HG03095 (cell line): ENCODE data around the gene CDYL.

Experiments
- ATAC-seq: cut with Tn5 transposase; IDR thresholded peaks from one replicate; pipeline ENCODE4 v1.9.1; 2021; ENCODE audit warnings: moderate library complexity; ENCODE audit not compliant: unreplicated experiment

The CDYL gene

DNA sequence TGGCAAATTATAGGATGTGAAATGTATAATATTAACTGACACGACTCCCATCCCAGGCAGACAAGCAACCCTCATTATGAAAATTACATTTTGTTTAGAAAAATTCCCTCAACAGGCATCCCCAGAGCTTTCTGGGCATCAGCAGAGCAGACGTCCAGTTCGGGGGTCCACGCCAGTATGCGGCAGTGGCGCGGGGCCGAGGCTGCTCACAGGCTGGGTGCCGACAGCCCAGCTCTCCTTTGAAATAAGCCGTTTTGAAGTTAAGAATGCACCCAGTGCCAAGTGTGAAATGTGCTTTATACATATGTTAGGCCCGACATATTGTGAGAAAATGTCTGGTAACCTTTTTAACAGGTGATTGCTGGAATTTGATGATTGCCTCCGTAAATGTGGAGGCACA is 177.2 kb downstream of the CDYL start:
- ATAC-seq: no peak

DNA sequence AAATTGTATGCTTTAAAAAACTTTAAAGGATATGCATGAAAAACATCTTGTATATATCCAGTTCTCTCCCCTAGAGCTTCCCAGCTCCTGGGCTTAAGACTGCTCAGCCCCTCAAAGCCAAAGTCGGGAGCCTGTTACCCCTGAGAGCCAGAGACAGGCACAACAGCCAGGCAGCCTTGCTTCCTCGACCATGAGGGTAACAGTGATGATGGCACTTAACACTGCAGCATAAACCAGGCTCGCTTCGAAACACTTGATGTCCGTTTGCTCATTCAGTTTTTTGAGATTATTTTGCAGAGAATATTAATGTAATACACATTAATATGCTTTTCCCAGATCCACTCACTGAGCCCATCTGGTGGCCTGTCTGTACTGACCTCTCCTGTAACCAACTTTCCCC is 180.4 kb downstream of the CDYL start:
- no peak for ATAC-seq

DNA sequence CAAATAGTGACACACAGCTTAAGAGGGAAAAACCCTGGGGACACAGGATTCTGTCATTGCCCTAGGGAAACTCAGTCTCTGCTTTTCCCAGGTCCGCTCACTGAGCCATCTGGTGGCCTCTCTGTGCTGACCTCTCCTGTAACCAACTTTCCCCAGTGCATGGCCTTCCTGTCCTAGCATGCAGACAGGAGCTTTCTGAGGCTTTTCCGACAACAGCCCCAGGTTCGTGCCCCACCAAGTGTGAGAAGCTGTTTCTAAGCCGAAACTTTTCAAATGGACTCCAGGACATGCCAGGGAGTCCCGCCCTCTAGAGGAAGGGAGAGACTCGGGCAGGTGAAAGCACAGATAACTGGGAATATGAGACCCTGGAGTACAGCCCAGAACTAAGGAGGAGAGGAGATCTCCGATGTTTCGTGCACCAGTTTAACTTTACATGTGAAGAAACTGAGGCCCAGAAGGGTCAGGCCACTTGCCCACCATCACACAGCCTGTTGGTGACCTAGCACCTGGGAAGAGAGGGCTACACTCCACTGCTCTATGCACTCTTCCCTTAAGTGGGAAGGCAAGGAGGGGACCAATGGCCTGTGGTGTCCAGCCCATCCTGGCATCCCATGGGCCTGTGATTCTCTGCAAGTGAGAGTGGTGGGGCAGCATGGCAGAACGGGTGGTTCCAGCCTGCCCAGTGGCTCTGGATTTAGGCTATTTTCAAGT is 181.5 kb downstream of the CDYL start:
- no peak for ATAC-seq

DNA sequence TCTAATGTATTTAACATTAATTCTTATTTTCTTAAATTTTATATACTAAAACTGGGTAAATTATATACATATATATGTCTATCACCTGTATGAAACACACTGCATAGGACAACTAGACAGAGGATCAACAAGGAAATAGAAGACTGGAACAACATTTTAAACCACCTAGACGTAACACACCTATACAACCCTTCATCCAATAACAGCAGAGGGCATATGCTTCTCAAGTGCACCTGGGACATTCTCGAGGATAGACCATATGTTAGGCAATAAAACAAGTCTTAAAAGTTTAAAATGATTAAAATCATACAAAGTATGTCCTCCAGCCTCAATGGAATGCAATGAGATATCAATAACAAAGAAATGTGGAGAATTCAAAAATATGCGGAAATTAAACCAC is 182.4 kb downstream of the CDYL start:
- no peak for ATAC-seq

DNA sequence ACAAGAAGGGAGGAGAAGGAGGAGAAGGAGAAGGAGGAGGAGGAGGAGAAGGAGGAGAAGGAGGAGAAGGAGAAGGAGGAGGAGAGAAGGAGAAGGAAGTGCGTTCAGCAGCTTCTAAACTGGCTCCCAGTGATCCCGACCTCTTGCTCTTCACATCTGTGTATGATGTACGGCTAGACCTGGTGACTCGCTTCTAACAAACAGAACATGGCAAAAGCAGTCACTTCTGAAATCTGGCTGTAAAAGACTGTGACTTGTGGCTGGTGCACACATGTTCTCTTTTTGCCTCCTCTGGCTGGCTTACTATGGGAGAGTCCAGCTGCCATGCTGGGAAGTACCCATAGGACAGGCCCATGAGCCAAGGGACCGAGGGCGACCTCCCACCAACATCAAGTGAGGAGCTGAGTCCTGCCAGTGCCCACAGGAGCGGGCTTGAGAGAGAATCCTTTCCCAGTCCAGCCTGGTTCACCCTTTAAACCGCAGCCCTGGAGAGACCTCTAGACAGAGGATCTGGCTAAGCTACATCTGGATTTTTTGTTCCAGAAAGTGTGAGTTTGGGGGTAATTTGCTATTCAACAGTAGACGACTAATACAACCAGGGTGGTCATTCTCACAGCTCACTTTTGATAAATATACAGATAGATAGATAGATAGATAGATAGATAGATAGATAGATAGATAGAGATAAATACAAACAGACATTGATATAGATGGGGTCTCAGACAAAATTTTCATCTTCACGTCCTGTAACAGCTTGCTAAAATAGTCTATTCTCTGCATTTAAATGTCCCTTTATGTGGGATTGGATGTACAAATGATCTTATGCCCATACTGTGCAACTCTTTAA is 185.3 kb downstream of the CDYL start:
- no peak for ATAC-seq

DNA sequence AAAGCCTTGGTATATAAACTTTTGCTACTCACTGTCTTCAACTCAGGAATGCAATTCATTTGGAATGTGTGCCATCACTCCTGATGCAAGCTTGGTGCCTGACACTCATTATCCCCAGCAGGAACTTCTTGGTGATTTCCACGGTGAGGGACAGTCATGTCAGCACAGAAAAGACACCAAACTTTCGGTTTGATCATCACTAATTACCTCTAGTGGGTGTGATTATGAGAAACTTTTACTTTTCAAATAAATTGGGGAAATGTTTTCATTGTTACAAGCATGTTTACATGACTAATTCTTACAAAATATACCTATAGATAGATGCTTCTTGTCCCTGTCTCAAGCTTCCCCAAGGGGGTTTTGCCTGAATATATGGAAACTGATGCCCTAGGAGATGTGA is 186.7 kb downstream of the CDYL start:
- ATAC-seq: no peak

DNA sequence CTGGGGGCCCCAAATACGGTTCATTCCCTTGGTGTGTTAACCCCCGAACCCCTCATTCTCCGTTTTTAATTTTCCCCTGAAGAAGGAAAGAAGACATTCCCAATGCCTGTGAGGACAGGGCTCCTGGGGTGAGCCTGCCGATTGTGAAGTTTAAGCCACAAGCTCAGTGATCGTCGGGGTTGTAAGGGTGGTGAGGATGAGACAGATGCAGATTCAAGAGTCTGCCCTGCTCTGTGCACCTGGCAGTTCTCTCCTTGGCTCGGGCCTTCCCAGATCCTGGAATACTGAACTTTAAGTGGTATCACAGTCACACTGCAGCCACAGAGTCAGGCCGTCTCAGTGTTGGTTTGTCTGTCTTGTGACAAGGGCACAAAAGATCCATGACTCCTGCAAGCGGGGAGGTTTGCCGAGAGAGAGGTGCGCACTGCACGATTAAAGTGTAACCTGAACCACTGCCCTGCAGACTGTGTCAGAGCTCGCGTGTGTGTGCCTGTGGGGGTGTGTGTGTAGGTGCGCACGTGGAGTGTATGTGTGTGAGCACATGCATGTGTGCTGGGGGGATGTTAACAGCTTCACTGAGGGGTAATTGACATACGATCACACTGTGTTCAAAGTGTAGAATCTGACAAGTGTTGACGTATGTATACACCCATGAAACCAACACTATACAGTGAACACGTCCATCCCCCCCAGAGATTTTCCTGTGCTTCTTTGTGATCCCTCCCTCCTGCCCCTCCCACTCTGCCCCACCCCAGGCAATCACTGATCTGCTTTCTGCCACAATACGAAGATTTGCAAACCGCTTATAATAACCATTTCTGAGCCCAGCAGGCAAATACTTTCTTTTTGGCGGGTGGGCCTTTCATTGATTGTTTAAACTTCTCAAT is 188.7 kb downstream of the CDYL start:
- ATAC-seq: no peak

DNA sequence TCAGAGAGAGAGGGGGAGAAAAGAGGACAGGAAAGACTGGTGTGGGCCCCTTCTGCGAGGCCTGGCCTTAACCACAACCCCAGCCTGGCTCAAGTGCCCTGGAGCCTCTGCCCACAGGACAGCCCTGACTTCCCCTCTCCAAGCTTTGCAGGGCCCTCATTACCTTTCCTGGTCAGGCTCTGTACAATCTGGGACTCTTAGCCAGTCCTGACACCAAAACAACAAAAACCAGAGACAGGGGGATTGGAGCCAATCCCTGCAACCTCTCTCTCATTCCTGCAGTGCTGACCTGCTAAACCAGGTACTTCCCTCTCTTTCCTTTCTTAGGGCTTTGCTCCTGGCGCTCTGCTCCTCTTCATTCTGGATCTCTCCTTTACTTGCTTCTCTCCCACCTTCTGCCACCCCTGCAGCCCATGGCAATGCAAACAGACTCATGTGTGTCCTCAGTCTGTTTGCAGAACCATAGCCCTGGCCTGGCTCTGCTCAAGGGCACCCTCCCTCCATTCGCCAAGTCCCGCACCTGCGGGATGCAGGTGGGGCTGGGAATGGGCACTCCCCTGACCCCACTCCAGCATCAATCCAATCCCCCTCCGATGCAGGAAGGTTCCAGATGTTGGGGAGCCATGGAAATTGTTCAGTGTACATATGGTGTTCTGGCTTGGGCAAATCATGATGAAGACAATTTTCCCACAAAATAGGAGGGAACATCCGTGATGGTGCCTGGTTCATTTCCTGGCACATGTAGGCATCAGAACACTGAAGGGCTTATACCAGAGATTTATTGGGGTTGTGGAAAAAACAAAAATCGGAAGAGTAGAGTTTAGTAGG is 189.6 kb downstream of the CDYL start:
- no peak for ATAC-seq

DNA sequence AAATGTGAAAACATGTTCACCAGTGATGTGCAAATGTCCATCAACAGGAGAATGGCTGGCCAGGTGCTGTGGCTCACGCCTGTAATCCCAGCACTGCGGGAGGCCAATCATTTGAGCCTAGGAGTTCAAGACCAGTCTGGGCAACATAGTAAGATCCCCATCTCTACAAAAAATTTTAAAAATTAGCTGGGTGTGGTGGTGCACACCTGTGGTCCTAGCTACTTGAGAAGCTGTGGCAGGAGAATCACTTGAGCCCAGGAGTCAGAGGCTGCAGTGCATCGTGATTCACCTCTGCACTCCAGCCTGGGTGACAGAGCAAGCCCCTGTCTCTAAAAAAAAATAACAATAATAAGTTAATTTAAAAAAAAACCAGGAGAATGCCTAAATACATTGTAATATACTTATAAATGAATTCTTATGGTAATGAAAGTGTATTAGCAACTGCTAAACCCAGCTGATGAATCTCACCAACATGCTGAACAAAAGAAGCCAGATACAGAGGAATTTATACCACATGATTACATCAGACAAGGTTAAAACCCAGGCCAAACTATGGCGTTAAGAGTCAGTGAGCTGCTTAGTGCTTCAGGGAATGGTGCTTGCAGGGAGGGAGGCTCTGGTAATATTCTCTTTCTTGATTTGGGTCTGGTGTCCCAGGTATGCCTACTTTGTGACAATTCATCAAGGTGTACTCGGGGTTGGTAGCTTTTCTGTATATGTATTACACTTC is 191.3 kb downstream of the CDYL start:
- no peak for ATAC-seq

DNA sequence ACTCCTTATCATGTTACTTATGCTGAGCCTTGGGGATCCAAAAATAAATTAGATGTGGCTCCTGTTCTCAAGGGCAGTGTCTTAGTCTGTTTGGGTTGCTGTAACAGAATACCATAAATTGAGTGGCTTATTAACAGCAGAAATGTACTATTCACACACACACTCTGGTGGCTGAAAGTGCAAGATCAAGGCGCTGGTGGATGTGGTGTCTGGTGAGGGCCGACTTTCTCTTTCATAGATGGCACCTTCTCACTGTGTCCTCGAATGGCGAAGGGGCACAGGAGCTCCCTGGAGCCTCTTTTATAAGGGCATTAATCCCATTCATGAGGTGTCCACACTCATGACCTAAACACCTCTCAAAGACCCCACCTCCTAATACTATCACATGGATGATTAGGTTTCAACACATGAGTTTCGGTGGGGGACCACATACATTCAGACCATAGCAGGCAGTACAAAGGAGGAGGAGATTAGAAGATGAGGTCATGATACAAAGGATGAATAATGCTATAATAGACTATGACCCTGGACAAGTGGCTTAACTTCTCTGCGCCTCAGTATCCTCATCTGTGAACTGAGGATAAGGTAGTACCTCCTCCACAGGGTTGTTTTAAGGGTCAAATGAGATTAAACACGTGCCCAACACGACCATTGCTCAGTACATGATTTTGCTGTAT is 193.5 kb downstream of the CDYL start:
- ATAC-seq: no peak

DNA sequence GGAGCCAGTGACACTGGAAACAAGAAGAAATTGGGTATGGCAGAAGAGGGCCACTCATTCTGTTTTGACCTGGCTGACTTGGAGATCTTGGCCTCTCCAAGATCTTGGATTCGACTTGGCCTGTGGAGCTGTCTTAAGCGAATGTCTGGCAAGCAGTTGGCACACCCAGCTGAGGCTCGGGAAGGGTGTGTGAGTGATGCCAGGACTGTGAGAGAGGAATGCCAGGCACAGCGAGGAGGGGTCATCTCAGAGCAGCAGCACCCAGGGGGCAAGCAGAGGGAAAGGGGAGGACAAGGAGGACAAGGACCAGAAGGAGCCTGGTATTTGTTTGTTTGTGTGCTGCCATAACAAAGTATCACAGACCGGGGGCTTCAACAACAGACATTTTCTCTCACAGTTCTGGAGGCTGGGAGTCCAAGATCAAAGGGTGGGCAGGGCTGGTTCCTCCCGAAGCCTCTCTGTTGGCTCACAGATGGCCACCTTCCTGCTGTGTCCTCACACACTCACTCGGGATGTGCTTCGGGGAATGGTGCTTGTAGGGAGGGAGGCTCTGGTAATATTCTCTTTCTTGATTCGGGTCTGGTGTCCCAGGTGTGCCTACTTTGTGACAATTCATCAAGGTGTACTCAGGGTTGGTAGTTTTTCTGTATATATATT is 194.7 kb downstream of the CDYL start:
- no peak for ATAC-seq

DNA sequence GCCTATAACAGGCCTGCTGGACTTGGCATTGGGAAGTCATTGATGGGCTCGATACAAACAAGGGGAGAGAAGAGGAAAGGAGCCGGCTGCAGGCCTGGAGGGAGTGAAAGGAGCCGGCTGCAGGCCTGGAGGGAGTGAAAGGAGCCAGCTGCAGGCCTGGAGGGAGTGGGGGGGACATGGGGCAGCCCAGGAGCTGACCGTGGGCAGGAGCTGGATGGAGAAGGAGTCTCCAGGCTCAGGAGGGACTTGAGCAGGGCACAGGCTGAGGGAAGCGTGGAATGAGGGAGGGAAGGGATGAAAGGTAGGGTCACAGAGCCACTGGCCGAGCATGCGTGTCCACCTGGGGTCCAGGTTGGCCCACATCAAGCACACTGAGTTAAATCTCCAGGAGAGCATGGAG is 195.6 kb downstream of the CDYL start:
- no peak for ATAC-seq

DNA sequence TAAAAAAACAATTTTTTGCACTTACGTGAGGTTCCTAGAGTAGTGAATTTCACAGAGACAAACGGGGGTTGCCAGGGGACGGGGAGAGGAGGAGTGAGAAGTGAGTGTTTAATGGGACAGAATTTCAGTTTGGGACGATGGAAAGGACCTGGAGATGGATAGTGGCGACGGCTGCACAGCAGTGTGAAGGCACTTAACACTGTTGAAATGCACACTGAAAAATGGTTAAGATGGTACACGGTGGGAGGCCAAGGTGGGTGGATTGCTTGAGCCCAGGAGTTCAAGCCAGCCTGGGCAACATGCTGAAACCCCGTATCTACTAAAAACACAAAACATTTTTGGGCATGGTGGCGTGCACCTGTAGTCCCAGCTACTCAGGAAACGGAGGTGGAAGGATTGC is 196.2 kb downstream of the CDYL start:
- ATAC-seq: no peak

DNA sequence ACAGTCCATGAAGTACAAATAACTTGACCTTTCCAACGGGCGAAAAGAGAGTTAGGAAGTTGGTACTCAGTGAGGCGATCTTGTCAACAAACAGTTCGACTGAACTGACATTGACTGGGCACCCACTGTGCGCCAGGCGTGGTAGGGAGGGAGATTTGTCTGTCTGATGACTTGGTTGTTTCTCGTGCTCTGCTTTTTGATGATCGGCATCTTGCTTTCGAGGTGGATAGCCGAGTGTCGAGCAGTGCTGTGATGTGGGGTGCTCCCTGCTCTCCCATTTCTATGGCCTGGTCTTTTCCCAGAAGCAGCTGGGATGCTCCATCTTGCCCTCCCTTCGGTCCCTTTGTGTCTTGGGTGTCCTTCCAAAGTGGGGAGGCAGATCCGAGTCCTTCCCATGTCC is 197.2 kb downstream of the CDYL start:
- no peak for ATAC-seq

DNA sequence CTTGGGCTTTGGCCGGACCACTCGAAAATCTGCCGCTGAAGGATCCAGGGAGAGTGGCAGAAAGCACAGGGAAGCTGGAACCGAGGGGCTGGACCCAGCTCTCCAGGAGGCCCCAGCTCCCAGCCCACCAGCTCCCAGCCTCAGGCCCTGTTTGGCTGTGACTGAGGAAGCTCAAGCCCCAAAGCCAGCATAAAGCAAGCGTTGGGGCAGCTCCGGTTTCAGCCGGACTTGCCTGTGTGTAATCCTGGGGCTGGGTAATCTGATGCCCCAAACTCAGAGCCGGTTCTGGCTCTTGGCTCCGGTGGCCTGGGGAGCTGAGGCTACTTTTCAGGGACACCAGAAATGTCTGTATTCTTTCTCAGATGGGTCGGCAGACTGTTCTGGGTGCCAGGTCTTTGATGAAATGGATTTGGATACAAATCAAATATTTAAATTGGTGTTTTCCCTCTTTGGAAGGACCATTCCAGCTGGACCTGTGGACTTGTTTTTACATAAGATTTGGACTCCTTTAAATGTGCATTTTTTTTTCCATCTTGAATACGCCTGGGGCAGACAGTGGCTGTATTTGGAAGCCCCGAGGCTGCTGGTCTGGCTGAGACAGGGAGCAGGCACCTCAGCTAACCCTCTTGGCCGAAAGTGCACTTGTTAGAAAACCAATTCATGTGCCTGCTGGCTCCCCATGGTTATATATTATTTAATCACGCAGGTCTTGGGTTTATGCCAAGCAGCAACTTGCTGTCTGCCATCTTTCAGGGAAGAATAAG is 198.0 kb downstream of the CDYL start:
- ATAC-seq: no peak

DNA sequence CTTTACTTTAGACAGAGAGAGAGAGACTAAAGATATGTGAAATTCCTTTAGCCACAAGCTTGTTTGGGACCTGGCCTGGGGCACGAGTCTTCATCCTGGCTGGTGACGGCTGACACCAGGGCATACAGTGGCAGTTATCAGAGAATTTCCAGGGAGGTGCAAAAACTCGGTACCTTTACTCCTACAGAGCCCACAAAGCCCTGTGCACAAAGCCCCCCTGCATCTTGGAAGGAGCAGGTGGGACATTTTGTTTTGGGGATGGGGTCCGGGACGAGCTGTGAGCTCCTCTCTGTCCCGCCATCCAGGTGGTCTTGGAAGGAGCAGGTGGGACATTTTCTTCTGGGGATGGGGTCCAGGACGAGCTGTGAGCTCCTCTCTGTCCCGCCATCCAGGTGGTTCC is 198.8 kb downstream of the CDYL start:
- no peak for ATAC-seq

DNA sequence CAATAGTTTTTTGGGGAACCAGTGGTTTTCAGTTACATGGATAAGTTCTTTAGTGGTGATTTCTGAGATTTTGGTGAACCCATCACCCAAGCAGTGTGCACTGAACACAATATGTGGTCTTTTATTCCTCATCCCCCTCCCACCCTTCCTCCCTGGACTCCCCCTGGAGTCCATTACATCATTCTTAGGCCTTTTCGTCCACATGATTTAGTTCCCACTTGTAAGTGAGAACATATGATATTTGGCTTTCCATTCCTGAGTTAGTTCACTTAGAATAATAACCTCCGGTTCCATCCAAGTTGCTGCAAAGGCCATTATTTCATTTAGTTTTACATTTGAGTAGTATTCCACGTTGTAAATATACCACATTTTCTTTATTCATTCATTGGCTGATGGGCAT is 199.3 kb downstream of the CDYL start:
- no peak for ATAC-seq

DNA sequence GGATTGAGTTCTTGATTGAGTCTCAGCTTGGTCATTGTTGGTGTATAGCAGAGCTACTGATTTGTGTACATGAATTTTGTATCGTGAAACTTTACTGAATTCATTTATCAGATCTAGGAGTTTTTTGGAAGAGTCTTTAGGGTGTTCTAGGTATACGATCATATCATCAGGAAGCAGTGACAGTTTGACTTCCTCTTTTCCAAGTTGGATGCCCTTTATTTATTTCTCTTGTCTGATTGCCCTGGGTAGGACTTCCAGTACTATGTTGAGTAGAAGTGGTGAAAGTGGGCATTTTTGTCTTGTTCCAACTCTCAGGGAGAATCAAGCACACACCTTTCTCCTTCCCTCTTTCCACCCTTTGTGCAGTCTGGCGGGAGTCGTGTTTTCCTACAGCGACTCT is 201.3 kb downstream of the CDYL start:
- ATAC-seq: no peak
